ENCODE data around the gene CDHR5. TPM values are rescaled to one million over a fixed set of nuclear protein-coding genes. Genes with fewer than 3 reads are reported as not detected.

CDHR5 gene
- total RNA-seq, 4 donors from 2014 or later = 256 to 1,063 (median 597) TPM

GRCh38 chr11:569158-569885, 55.4 kb downstream of the CDHR5 start:
- WGBS, 2 donors (ENCODE audit: low coverage in 1 of 2) = 37% methylated on average over 36 of the region's 36 CpGs; no CpG with 5 or more reads in 1 of the 2 donors
- peaks cover 8 to 24% (median 20%) of the 10 kb centered on the region in 4 donors for H3K4me1 ChIP-seq
- peak overlapping the region; percentile 85 to 94 (median 91) for H3K27ac ChIP-seq
- in situ Hi-C loops (cut with MboI; ENCODE audit: low pct_ligation_motif_present in 1 of 4, low pct_unique_long_range_greater_than_20kb in 1 of 4, low sequenced_read_pairs in 3 of 4) = no loop called here
- no peaks in the 10 kb centered on the region for H3K36me3 ChIP-seq
- no peaks in the 10 kb centered on the region for H3K9me3 ChIP-seq
- intact Hi-C loops (cut with DNase I; ENCODE audit: low total_unique reads) = no loop called here
- H3K4me3 ChIP-seq = peak overlapping the region; percentile 33 to 78 (median 58)
- peak; percentile 16 for TF ChIP-seq POLR2A (IDR thresholded peaks at IDR 0.05)
- TF ChIP-seq, protein P1, sequence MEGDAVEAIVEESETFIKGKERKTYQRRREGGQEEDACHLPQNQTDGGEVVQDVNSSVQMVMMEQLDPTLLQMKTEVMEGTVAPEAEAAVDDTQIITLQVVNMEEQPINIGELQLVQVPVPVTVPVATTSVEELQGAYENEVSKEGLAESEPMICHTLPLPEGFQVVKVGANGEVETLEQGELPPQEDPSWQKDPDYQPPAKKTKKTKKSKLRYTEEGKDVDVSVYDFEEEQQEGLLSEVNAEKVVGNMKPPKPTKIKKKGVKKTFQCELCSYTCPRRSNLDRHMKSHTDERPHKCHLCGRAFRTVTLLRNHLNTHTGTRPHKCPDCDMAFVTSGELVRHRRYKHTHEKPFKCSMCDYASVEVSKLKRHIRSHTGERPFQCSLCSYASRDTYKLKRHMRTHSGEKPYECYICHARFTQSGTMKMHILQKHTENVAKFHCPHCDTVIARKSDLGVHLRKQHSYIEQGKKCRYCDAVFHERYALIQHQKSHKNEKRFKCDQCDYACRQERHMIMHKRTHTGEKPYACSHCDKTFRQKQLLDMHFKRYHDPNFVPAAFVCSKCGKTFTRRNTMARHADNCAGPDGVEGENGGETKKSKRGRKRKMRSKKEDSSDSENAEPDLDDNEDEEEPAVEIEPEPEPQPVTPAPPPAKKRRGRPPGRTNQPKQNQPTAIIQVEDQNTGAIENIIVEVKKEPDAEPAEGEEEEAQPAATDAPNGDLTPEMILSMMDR (IDR thresholded peaks at IDR 0.05) = no peak
- H3K27me3 ChIP-seq = peaks cover 1% of the 10 kb centered on the region
- no peak for DNase-seq

DNA sequence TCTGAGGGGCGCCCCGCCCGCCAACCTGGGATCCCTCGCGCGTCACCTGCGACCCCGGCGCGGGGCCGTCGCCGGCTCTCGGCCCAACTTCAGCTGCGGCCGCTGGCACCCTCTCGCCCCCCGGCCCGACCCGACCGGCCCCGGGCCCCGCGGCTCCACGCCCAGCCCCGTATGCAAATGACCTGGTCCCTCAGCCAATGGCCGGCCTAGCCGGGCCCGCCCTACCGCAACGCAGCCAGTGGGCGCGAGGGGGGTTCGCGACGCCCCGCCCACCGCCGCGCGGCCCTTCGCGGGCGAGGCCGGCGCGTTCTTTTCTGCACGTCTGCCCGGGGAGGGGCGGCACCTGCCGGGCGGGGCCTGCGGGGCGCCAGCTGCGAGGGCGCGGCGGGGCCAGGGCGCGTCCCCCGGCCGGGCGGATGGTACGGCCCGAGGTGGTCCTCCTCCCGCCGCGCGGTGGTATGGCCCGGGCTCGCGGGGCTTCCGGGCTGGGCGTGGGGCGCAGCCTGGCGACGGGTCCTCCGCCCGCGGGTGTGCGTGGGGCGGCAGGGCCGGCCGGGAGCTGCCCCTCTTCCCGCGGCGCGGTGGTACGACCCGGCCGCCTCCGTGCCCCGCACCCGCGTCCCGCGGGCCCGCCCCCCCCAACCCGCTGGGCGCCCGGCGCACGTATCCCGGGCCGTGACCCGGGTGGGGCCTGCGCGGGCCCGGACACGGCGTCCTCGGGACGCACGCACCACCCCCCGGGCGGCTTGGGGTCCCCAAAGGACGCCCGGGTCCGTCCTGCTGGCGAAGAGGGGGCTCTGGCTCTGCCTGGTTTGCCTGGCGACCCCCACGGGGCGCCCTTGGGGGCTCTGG, 56.2 kb downstream of the CDHR5 start:
- H3K9me3 ChIP-seq = no peaks in the 10 kb centered on the region
- in situ Hi-C loops (cut with MboI; ENCODE audit: low pct_ligation_motif_present in 1 of 4, low pct_unique_long_range_greater_than_20kb in 1 of 4, low sequenced_read_pairs in 3 of 4) = no loop called here

DNA sequence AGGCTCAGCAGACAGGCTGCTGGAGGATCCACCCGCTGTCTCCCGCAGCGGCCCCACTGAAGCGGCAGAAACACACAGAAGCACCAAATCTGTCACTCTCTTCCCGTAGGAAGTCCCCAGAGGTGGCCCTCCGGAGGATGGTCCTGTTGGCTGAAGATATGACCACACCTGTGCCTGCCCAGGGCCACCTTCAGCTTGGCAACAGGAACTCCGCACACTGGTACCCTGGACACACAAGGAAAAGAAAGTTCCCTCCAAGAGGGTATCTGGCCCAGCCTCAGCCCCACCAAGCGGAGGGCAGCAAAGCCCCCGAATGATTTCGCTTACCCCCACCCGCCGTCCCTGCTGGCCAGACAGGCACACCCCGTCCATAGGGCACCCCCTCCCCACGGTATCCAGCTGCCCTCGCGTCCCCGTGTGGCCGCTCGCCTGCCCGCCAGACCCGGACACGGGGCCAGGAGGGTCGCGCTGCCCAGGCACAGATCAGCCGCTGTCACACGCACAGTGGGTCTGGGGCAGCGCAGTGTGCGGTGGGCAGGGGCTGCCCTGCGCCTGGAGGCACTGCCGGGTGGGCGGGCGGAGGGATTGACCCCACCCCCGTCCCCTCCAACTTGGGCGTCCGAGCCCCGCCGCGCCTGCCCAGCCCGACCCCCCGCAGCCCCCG, 57.0 kb downstream of the CDHR5 start:
- H3K4me1 ChIP-seq = peaks cover 7 to 22% (median 19%) of the 10 kb centered on the region in 4 donors
- peak overlapping the region; percentile 85 to 94 (median 91) for H3K27ac ChIP-seq
- TF ChIP-seq POLR2AphosphoS5 (IDR thresholded peaks at IDR 0.05) = no peak
- TF ChIP-seq POLR2A (IDR thresholded peaks at IDR 0.05) = no peak
- no peak for TF ChIP-seq EP300 (IDR thresholded peaks at IDR 0.05; ENCODE audit: low read depth)
- TF ChIP-seq, protein P1 (IDR thresholded peaks at IDR 0.05) = no peak
- WGBS, 2 donors (ENCODE audit: low coverage in 1 of 2) = 30% methylated on average over 31 of the region's 41 CpGs; no CpG with 5 or more reads in 1 of the 2 donors
- H3K9me3 ChIP-seq = no peaks in the 10 kb centered on the region
- peak overlapping the region; percentile 56 to 78 (median 58) for H3K4me3 ChIP-seq
- intact Hi-C loops (cut with DNase I; ENCODE audit: low total_unique reads) = no loop called here
- in situ Hi-C loops (cut with MboI; ENCODE audit: low pct_ligation_motif_present in 1 of 4, low pct_unique_long_range_greater_than_20kb in 1 of 4, low sequenced_read_pairs in 3 of 4) = no loop called here
- DNase-seq = no peak
- H3K27me3 ChIP-seq = no peaks in the 10 kb centered on the region
- no peaks in the 10 kb centered on the region for H3K36me3 ChIP-seq

More for the DNA sequence above, 56.2 kb downstream of the CDHR5 start:
- H3K4me1 ChIP-seq = peaks cover 7 to 22% (median 19%) of the 10 kb centered on the region in 4 donors
- peak overlapping the region; percentile 85 to 94 (median 91) for H3K27ac ChIP-seq
- no peaks in the 10 kb centered on the region for H3K36me3 ChIP-seq
- peak; percentile 95 for DNase-seq
- peak overlapping the region; percentile 56 to 78 (median 58) for H3K4me3 ChIP-seq
- no peaks in the 10 kb centered on the region for H3K27me3 ChIP-seq
- WGBS, 2 donors (ENCODE audit: low coverage in 1 of 2) = 1% methylated on average over 85 of the region's 123 CpGs; no CpG with 5 or more reads in 1 of the 2 donors
- intact Hi-C loops (cut with DNase I; ENCODE audit: low total_unique reads) = no loop called here
- TF ChIP-seq, protein P1 (IDR thresholded peaks at IDR 0.05) = no peak
- TF ChIP-seq EP300 (IDR thresholded peaks at IDR 0.05; ENCODE audit: low read depth) = peak; percentile 25
- peak; percentile 55 for TF ChIP-seq POLR2A (IDR thresholded peaks at IDR 0.05)
- peak; percentile 4 to 68 (median 67) for TF ChIP-seq POLR2AphosphoS5 (IDR thresholded peaks at IDR 0.05)
